ENCODE measurements around the gene COX5A. TPM values are rescaled to one million over a fixed set of nuclear protein-coding genes. Genes with fewer than 3 reads are reported as not detected.

COX5A gene
- total and polyA plus RNA-seq, 2 donors (not counting 1 experiment from before 2014, with no cell fraction given) = 53.3 to 77.3 TPM

DNA sequence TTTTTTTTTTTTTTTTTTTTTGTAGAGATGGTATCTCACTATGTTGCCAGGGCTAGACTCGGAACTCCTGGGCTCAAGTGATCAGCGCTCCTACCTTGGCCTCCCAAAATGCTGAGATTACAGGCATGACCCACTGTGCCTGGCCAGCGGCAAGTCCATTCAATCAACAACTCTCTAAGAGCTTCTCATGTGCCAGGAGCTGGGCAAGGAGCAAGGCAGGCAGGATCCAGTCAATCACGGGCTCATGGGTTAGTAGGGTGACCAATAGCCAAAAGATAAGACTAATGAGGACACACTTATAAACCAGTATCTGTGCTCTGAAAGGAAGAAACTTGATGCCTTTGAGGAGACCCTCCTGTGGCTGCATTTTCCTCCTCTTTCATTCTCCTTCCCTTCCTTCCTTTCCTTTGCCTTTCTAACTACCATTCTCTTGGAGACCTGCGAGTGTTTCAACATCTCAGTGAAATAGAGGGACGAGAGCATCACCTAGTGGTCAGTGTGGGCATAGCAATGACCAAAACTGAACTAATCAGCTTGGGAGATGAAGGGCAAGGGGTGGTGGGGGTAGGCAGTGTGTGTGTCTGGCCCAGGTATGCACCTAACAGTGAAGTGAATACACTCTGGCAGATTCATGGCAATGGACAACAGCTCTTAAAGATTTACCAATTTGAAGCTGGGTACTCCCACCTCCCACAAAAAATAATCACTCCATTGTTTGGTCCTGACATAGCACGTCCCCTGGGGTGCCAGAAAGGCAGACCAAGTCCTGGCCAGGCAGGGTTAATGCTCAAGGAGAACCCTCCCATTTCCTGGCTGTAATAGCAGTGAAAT is 12.4 kb upstream of the COX5A start:
- Histone ChIP-seq H3K4me2 (replicated peaks; ENCODE audit: low read depth, low read length, poor library complexity, severe bottlenecking) (no peak overlapping the region), H3K4me1 (ENCODE audit: control insufficient read depth in 2 of 2, insufficient read depth in 2 of 2, low read length in 2 of 2) (peaks cover 5 to 7% of the 10 kb centered on the region in 2 donors), H3K9me3 (ENCODE audit: control extremely low read depth in 1 of 3, control insufficient read depth in 2 of 3, insufficient read depth in 1 of 3, low read length in 2 of 3) (no peaks in the 10 kb centered on the region), H3K9ac (ENCODE audit: low read length) (no peak overlapping the region), H3K27ac (ENCODE audit: low read length in 2 of 2) (no peak overlapping the region), H4K20me1 (ENCODE audit: control insufficient read depth, insufficient read depth, low read length, poor library complexity, severe bottlenecking) (peaks cover 13% of the 10 kb centered on the region), H3K27me3 (replicated peaks in 1 of 4; ENCODE audit: control extremely low read depth in 1 of 4, control insufficient read depth in 3 of 4, insufficient read depth in 4 of 4, low read length in 3 of 4) (peaks cover 0 to 22% (median 2%) of the 10 kb centered on the region in 4 experiments), H2AFZ (ENCODE audit: insufficient read depth, low read depth, low read length, poor library complexity, severe bottlenecking) (no peak overlapping the region), H3K4me3 (ENCODE audit: control extremely low read depth in 1 of 5, extremely low read depth in 1 of 5, insufficient read depth in 1 of 5, low read depth in 2 of 5, low read length in 4 of 5) (no peak overlapping the region), H3K36me3 (replicated peaks in 1 of 2; ENCODE audit: control extremely low read depth in 1 of 2, control insufficient read depth in 1 of 2, extremely low read depth in 1 of 2, insufficient read depth in 2 of 2, low read length in 1 of 2) (no peaks in the 10 kb centered on the region), H3K79me2 (ENCODE audit: control insufficient read depth, insufficient read depth, low read length) (no peaks in the 10 kb centered on the region)
- peaks cover 7% of the 10 kb centered on the region for H3K27me3 Mint-ChIP-seq
- TF ChIP-seq EZH2 (IDR thresholded peaks at IDR 0.05; ENCODE audit: borderline replicate concordance, insufficient read depth, low read depth, low read length, poor library complexity, severe bottlenecking) = no peak
- TF ChIP-seq, protein P1, sequence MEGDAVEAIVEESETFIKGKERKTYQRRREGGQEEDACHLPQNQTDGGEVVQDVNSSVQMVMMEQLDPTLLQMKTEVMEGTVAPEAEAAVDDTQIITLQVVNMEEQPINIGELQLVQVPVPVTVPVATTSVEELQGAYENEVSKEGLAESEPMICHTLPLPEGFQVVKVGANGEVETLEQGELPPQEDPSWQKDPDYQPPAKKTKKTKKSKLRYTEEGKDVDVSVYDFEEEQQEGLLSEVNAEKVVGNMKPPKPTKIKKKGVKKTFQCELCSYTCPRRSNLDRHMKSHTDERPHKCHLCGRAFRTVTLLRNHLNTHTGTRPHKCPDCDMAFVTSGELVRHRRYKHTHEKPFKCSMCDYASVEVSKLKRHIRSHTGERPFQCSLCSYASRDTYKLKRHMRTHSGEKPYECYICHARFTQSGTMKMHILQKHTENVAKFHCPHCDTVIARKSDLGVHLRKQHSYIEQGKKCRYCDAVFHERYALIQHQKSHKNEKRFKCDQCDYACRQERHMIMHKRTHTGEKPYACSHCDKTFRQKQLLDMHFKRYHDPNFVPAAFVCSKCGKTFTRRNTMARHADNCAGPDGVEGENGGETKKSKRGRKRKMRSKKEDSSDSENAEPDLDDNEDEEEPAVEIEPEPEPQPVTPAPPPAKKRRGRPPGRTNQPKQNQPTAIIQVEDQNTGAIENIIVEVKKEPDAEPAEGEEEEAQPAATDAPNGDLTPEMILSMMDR (IDR thresholded peaks at IDR 0.05) = peak; percentile 97
- H3K9me3 Mint-ChIP-seq (ENCODE audit: insufficient read depth) = no peaks in the 10 kb centered on the region
- intact Hi-C loops (cut with micrococcal nuclease) = loop anchor here (1.0 kb wide), 3 partner anchors 49 to 315 kb away; no protein-coding TSS in a partner anchor
- CTCF ChIA-PET = interaction anchor here (0.5 to 4.1 kb wide), 41 partner anchors 8 to 578 kb away, joined by 3 to 87 read pairs (median 4); partner anchors contain the start of genes CLK3, COX5A and FAM219B
- POLR2A ChIA-PET = interaction anchor here (1.1 kb wide), 1 partner anchor 12 kb away, joined by 3 read pairs; no protein-coding TSS in a partner anchor
- no peak overlapping the region for H3K4me3 Mint-ChIP-seq
- 97% methylated on average over 3 of the region's 7 CpGs for WGBS (ENCODE audit: insufficient coverage)
- ATAC-seq (ENCODE audit: low read depth) (peak; percentile 95), DNase-seq (peak; percentile 86)
- H3K27ac Mint-ChIP-seq = no peak overlapping the region
- H3K4me1 Mint-ChIP-seq = peaks cover 6% of the 10 kb centered on the region

DNA sequence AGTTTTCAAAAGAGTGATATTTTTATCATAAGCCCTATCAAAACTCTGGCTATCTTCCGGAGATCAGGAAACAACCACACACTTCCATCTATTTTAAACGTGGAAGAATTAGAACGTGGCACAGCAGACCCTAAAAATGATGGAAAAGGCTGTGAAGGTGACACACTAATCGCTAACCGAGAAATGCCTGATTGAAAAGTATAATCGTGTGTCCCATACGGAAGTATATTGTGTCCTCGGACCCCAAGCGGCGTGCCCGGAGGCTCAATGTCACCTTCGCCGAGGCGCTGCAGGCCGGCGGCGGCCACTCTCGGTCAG is 642 bp downstream of the COX5A start:
- peak overlapping the region; percentile 89 for H3K4me2 ChIP-seq (replicated peaks; ENCODE audit: low read depth, low read length, poor library complexity, severe bottlenecking)
- Mint-ChIP-seq H3K9me3 (ENCODE audit: insufficient read depth) (no peaks in the 10 kb centered on the region), H3K4me1 (peaks cover 26% of the 10 kb centered on the region), H3K27me3 (no peaks in the 10 kb centered on the region), H3K27ac (peak overlapping the region; percentile 95), H3K4me3 (peak overlapping the region; percentile 97)
- intact Hi-C loops (cut with micrococcal nuclease) = loop anchor here (5.0 kb wide), 5 partner anchors 45 to 690 kb away; partner anchors contain the start of genes C15orf39, MAN2C1, MPI and SIN3A
- H3K4me1 ChIP-seq (ENCODE audit: control insufficient read depth in 2 of 2, insufficient read depth in 2 of 2, low read length in 2 of 2) = peaks cover 9 to 13% of the 10 kb centered on the region in 2 donors
- CTCF ChIA-PET = interaction anchor here (0.9 to 1.6 kb wide), 5 partner anchors 14 to 166 kb away, joined by 3 to 12 read pairs (median 7); partner anchors contain the start of gene FAM219B
- H3K4me3 ChIP-seq (ENCODE audit: control extremely low read depth in 1 of 5, extremely low read depth in 1 of 5, insufficient read depth in 1 of 5, low read depth in 2 of 5, low read length in 4 of 5) = peak overlapping the region; percentile 81 to 92 (median 85)
- POLR2A ChIA-PET = interaction anchor here (0.5 to 1.5 kb wide), 2 partner anchors 20 to 141 kb away, joined by 3 to 7 read pairs; partner anchors contain the start of gene RPP25
- H4K20me1 ChIP-seq (ENCODE audit: control insufficient read depth, insufficient read depth, low read length, poor library complexity, severe bottlenecking) = peaks cover 26% of the 10 kb centered on the region
- TF ChIP-seq EZH2 (IDR thresholded peaks at IDR 0.05; ENCODE audit: borderline replicate concordance, insufficient read depth, low read depth, low read length, poor library complexity, severe bottlenecking) = no peak
- TF ChIP-seq, protein P1 (IDR thresholded peaks at IDR 0.05) = no peak
- H2AFZ ChIP-seq (ENCODE audit: insufficient read depth, low read depth, low read length, poor library complexity, severe bottlenecking) = peak overlapping the region; percentile 98
- ATAC-seq (ENCODE audit: low read depth) = no peak
- H3K9me3 ChIP-seq (ENCODE audit: control extremely low read depth in 1 of 3, control insufficient read depth in 2 of 3, insufficient read depth in 1 of 3, low read length in 2 of 3) = no peaks in the 10 kb centered on the region
- H3K9ac ChIP-seq (ENCODE audit: low read length) = peak overlapping the region; percentile 91
- no peak for DNase-seq
- peaks cover 55% of the 10 kb centered on the region for H3K79me2 ChIP-seq (ENCODE audit: control insufficient read depth, insufficient read depth, low read length)
- H3K27ac ChIP-seq (ENCODE audit: low read length in 2 of 2) = peak overlapping the region; percentile 63 to 89
- H3K27me3 ChIP-seq (replicated peaks in 1 of 4; ENCODE audit: control extremely low read depth in 1 of 4, control insufficient read depth in 3 of 4, insufficient read depth in 4 of 4, low read length in 3 of 4) = no peaks in the 10 kb centered on the region
- 0% methylated on average over 16 of the region's 18 CpGs for WGBS (ENCODE audit: insufficient coverage)
- peaks cover 0 to 5% of the 10 kb centered on the region in 2 experiments for H3K36me3 ChIP-seq (replicated peaks in 1 of 2; ENCODE audit: control extremely low read depth in 1 of 2, control insufficient read depth in 1 of 2, extremely low read depth in 1 of 2, insufficient read depth in 2 of 2, low read length in 1 of 2)
